ENCODE data around the gene C17orf113.

DNA sequence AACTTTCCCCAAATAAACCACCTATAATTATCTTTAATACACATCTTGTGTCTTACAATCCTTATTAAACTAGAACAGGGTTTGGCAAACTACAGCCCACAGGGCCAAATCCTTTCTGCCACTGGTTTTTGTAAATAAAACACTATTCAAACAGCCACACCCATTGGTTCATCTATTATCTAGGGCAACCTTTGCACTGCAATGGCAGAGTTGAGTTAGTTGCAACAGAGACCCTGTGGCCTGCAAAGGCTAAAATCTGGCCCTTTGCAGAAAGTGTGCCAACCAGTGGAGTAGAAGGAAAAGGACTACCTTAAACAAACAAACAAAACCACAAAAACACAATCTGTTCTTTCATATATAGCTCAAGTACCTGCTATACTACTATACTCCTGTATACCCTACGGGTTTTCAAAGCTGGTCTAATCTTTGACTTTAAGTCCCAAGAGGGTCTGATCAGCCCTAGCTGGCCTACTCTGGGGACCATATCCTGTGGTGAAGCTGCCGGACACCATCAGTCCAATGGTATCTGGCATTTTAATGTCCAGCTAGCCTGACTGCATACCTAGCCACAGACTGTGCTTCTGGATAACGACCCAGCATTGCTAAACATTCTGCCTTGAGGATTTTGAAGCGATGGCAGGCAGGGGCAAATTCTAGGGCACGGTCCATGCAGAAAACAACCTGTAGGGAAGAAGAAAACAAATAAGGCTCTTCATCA lies 60.5 kb downstream of the C17orf113 start:
- TF ChIP-seq, protein P1, sequence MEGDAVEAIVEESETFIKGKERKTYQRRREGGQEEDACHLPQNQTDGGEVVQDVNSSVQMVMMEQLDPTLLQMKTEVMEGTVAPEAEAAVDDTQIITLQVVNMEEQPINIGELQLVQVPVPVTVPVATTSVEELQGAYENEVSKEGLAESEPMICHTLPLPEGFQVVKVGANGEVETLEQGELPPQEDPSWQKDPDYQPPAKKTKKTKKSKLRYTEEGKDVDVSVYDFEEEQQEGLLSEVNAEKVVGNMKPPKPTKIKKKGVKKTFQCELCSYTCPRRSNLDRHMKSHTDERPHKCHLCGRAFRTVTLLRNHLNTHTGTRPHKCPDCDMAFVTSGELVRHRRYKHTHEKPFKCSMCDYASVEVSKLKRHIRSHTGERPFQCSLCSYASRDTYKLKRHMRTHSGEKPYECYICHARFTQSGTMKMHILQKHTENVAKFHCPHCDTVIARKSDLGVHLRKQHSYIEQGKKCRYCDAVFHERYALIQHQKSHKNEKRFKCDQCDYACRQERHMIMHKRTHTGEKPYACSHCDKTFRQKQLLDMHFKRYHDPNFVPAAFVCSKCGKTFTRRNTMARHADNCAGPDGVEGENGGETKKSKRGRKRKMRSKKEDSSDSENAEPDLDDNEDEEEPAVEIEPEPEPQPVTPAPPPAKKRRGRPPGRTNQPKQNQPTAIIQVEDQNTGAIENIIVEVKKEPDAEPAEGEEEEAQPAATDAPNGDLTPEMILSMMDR (IDR thresholded peaks at IDR 0.05) = no peak
- TF ChIP-seq EP300 (IDR thresholded peaks at IDR 0.05) (no peak), POLR2AphosphoS5 (IDR thresholded peaks at IDR 0.05) (no peak)
